Lung (tissue), 12 donors: ENCODE measurements around the gene ASIC1. TPM values are rescaled to one million over a fixed set of nuclear protein-coding genes. Genes with fewer than 3 reads are reported as not detected.

Source experiments
- ATAC-seq: fragments of 200-7000 bp; cut with Tn5 transposase; one replicate; pipeline ENCODE4 v1.9.1; 2020; ENCODE audit warnings: moderate number of reproducible peaks; ENCODE audit not compliant: insufficient read depth, low FRiP score
- DNase-seq, 3 donors: peaks; one replicate each; pipeline ENCODE4 v3.0.0-alpha.2; 2013 to 2017
- H3K27ac ChIP-seq, 2 donors: one replicate each; pipeline ENCODE4 v1.5.1; 2013; ENCODE audit warnings: mild to moderate bottlenecking in 2 of 2, moderate library complexity in 2 of 2, control low read depth in 1 of 2, inconsistent platforms in 1 of 2, low read depth in 1 of 2, low read length in 1 of 2
- H3K27me3 ChIP-seq, 3 donors: one replicate each; pipeline ENCODE4 v1.5.1; 2013; ENCODE audit warnings: low read length in 2 of 3; ENCODE audit not compliant: control insufficient read depth in 3 of 3, insufficient read depth in 3 of 3
- H3K36me3 ChIP-seq, 4 donors: one replicate each; pipeline ENCODE4 v1.5.1; 2013; ENCODE audit warnings: low read length in 4 of 4, mild to moderate bottlenecking in 1 of 4, moderate library complexity in 1 of 4; ENCODE audit not compliant: control insufficient read depth in 4 of 4, insufficient read depth in 4 of 4
- H3K4me1 ChIP-seq, 5 donors: one replicate each; pipeline ENCODE4 v1.5.1; 2013; ENCODE audit warnings: low read length in 5 of 5, mild to moderate bottlenecking in 2 of 5, moderate library complexity in 1 of 5; ENCODE audit not compliant: control insufficient read depth in 5 of 5, insufficient read depth in 5 of 5
- H3K4me3 ChIP-seq: one replicate; pipeline ENCODE4 v1.5.1; 2013; ENCODE audit warnings: mild to moderate bottlenecking, control low read depth, moderate library complexity
- H3K9ac ChIP-seq, 2 donors: one replicate each; pipeline ENCODE4 v1.5.1; 2013; ENCODE audit warnings: low read length in 2 of 2, control low read depth in 1 of 2; ENCODE audit not compliant: insufficient read depth in 1 of 2
- H3K9me3 ChIP-seq, 4 donors: one replicate each; pipeline ENCODE4 v1.5.1; 2013; ENCODE audit warnings: low read length in 3 of 4, mild to moderate bottlenecking in 1 of 4, moderate library complexity in 1 of 4; ENCODE audit not compliant: control insufficient read depth in 4 of 4, insufficient read depth in 3 of 4
- CTCF ChIP-seq: IDR thresholded peaks from 2 replicates; pipeline ENCODE4 v1.5.1; 2012; ENCODE audit warnings: mild to moderate bottlenecking; ENCODE audit errors: control extremely low read depth, extremely low read depth
- WGBS, 2 donors: extraction: QIAGEN DNeasy Blood & Tissue Kit; methylation state at CpG; one replicate each; pipeline ENCODE4 v1.1.7; 2013; 5-methylcytosine and 5-hydroxymethylcytosine counted together
- polyA plus RNA-seq, 2 donors: library from polyadenylated mRNA; stranded (reverse); fragments of 200-250 nt; gene quantifications; one replicate each; pipeline ENCODE4 v1.2.1, GENCODE V29; 2013
- total RNA-seq, 2 donors: library from RNA; depleted of rRNA in 1 of 2; stranded (reverse); fragments of >200 nt in 1 of 2; gene quantifications; one replicate each; pipeline ENCODE4 v1.2.1, GENCODE V29; 2014 to 2021
- donor health status: control.
- donor health status: control.
- donor health status: Bipolar disorder and iron deficiency.
- donor health status: healthy.
- donor health status: DM: yes; HTN: yes; CAD: no.

ASIC1 gene
- total and polyA plus RNA-seq, 4 donors: 0.41 to 2.0 (median 1.3) TPM

GRCh38 chr12:50057896-50058670 lies 687 bp downstream of the ASIC1 start:
- TF ChIP-seq CTCF: no peak
- peaks cover 0 to 12% (median 6%) of the 10 kb centered on the region in 3 donors for H3K27me3 ChIP-seq
- no peak overlapping the region for H3K27ac ChIP-seq
- H3K36me3 ChIP-seq: peaks cover 0 to 6% (median 1%) of the 10 kb centered on the region in 4 donors
- WGBS, 2 donors: 19 to 23% methylated on average over 25 to 30 of the region's 30 CpGs
- H3K9ac ChIP-seq: no peak overlapping the region
- H3K4me1 ChIP-seq: peaks cover 0 to 11% (median 5%) of the 10 kb centered on the region in 5 donors
- no peaks in the 10 kb centered on the region for H3K9me3 ChIP-seq
- DNase-seq (no peak), ATAC-seq (no peak)
- H3K4me3 ChIP-seq: no peak overlapping the region

- no peak overlapping the region for H3K27ac ChIP-seq
- peaks cover 0 to 6% (median 1%) of the 10 kb centered on the region in 4 donors for H3K36me3 ChIP-seq
- no peaks in the 10 kb centered on the region for H3K9me3 ChIP-seq
- H3K9ac ChIP-seq: no peak overlapping the region
- DNase-seq (no peak), ATAC-seq (no peak)
- TF ChIP-seq CTCF: no peak
- peaks cover 0 to 11% (median 5%) of the 10 kb centered on the region in 5 donors for H3K4me1 ChIP-seq
- 90 to 92% methylated on average over 15 of the region's 15 CpGs for WGBS, 2 donors
- H3K27me3 ChIP-seq: peaks cover 0 to 12% (median 6%) of the 10 kb centered on the region in 3 donors
- no peak overlapping the region for H3K4me3 ChIP-seq
Measured at GRCh38 chr12:50058743-50059312, 1.4 kb downstream of the ASIC1 start.

- 35 to 60% methylated on average over 12 of the region's 12 CpGs for WGBS, 2 donors
- ATAC-seq (no peak), DNase-seq (no peak)
- Histone ChIP-seq H3K9me3 (no peaks in the 10 kb centered on the region), H3K27me3 (peaks cover 0 to 12% (median 6%) of the 10 kb centered on the region in 3 donors), H3K36me3 (peaks cover 0 to 6% (median 1%) of the 10 kb centered on the region in 4 donors), H3K4me3 (no peak overlapping the region), H3K4me1 (peaks cover 0 to 11% (median 5%) of the 10 kb centered on the region in 5 donors), H3K27ac (no peak overlapping the region), H3K9ac (no peak overlapping the region)
- no peak for TF ChIP-seq CTCF
Measured at GRCh38 chr12:50059440-50060119, 2.2 kb downstream of the ASIC1 start.
